GM19467 (cell line): ENCODE data around the gene ADAM20.
"Not testable (repeated sequence)": the region's sequence is repeated elsewhere in the genome, so short reads cannot be mapped to it uniquely, and the experiment has no call there.

Experiments
- ATAC-seq: cut with Tn5 transposase; IDR thresholded peaks from one replicate; pipeline ENCODE4 v1.9.1; 2021; ENCODE audit warnings: mild to moderate bottlenecking, moderate library complexity; ENCODE audit not compliant: unreplicated experiment

ADAM20 gene

DNA sequence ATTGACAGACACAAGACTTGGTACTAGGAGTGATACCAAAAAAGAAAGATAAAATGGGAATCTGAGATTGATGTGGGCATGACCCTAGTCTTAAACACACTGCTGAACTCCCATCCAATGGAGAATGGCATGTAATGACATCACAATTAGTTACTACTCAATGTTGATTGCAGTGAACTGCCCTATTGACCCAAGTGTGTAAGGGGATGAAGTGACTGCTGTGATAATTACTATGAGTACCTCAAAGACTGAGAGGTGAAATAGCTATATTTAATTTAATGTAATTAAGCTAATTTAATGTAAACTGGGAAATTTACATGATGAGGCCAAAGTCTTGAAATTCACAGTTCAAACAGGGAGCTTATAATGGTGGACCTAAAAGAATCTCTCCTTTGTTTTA is at the start of gene ADAM20:
Gene ADAM20 (minus strand): TSS at position 101 of the 400 bp plus-strand sequence. CDS start 10,247 bp downstream, outside the sequence.
- ATAC-seq = no peak

DNA sequence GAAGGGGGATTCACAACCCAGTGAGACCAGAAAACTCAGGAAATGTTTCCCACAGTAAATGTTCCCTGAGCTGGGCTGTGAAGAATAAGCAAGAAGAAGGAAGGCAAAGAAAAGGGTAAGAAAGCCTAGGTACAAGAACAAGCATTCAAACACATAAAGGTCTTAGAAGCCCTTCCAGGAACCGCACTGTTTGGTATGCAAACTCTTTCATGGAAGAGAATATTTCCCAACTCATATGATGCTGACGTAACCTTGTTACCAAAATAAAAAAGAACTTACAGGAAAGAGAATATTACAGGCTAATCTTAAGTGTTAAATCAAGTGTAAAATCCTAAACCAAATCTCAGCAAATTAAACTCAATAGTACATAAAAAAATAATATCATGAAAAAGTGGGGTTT is 42.1 kb upstream of the ADAM20 start:
- no peak for ATAC-seq

DNA sequence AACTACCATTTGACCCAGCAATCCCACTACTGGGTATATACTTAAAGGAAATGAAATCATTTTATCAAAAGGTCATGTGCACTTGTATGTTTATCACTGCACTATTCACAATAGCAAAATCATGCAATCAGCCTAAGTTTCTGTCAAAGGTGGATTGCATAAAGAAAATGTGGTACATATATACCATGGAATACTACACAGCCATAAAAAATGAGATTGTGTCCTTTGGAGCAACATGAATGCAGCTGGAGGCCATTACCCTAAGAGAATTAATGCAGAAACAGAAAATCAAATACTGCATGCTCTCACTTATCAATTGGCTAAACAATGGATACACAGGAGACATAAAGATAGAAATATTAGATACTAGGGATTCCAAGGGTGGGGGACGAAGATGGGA is 38.2 kb upstream of the ADAM20 start:
- no peak for ATAC-seq

DNA sequence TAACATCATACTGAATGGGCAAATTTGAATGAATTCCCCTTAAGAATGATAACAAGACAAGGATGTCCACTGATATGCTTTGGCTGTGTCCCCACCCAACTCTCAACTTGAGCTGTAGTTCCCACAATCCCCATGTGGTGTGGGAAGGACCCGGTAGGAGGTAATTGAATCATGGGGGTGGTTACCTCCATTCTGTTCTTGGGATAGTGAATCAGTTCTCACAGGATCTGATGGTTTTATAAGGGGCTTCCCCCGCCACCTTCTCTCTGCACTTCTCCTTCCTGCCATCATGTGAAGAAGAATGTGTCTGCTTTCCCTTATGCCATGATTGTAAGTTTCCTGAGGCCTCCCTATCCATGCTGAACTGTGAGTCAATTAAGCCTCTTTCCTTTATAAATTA is 36.3 kb upstream of the ADAM20 start:
- no peak for ATAC-seq

DNA sequence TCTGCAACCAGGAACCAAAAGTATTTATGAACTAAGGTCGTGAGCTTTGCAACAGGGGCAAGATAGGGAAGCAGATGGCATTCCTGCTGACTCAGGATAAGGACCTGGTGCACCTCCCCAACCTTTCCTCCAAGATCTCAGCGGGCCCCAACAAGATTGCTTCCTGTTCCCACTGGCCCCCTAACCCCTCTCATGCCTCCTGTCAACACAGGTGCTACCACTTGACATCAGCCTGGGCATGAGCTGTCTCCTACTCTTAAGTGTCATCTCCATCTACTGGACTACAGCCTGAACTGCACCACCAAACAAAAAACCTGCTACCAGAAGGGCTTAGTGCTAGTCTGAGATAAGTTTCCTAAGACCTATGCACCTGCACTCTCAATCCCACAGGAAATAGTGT is 33.0 kb upstream of the ADAM20 start:
- ATAC-seq = no peak

DNA sequence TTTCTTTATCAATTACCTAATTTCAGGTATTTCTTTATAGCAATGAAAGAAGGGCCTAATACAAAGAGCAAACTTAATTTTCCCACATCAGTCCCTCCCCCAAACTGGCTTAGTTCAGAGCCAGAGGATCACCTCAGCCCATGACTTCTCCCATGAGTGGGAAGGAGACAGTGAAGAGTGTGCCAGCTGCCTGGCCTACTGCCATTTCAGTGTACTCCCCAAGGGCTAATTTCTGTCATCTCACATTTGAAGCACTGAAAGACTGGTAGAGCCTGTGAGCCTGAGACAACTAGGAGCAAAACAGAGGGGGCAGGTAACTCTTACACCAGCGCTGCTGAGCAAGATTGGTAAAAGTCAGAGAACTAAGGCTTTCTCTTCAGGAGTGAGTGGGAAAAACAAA is 29.1 kb upstream of the ADAM20 start:
- ATAC-seq = no peak

DNA sequence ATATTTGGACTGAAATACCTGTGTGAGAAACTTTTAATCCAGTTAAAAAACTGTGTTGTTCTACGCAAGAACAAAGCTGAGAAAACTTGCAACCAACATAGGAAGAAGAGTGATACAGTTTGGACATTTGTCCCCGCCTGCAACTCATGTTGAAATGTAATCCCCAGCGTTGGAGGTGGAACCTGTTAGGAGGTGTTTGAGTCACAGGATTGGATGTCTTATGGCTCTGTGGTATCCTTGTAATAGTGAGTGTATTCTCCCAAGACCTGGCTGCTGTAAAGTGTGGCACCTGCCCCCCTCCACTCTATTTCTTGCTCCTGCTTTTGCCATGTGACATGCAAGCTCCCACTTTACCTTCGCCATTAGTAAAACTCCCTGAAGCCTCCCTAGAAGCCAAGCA is 28.6 kb upstream of the ADAM20 start:
- ATAC-seq = no peak

DNA sequence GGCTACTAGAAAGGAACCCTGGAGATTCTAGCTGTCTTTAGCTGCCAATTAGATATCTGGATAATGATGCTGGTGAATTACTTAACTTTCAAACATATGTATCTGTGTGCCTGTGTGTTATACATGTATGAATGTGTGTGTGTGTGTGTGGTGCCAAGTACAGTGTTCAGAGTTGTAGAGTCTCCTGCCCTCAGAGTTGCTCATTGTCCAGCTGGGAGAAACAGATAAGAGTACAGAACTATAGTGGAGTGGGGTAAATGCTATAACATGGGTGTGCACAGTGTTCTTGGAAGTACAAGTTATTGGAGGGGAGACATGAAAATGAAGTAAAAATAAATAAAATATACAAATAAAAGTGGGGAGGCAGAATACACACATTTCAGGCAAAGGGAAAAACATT is 23.6 kb upstream of the ADAM20 start:
- ATAC-seq = no peak

DNA sequence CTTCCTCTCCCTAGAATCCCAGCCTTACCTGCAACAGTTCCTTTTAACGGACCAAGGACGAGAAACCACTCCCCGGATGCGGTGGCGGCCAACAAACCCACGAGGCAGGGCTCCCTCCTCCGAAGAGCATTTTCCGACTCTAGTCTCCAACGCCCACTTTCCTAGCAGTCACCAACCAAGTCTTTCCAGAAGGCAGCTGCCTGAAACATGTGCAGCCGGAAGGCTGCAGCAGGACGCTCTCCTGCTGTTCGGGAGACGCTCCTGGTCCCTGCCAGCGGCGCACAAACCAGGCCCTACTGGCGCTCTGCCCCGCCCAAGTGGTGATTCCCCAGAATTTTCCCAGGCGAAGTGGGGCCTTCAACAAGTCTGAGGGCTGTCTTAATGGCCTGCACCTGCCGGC is 21.1 kb upstream of the ADAM20 start:
- no peak for ATAC-seq

DNA sequence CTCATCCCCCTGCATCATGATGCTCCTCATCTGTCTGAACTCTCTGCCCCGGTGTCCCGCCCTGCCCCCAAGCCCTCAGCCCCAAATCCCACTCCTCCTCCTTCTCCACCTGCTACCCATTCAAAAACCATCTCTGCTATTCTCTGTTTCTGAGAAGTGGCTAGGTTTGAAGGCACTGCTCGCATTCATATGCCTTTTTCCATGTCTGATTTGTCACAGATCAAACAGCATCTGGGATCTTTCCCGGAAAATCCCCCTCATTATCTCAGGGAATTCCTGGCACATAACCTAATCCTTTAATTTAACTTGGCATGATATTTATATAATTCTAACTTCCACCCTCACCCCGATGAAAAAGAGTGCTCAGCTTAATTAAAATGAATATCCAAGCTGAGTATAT is 3.3 kb upstream of the ADAM20 start:
- no peak for ATAC-seq

DNA sequence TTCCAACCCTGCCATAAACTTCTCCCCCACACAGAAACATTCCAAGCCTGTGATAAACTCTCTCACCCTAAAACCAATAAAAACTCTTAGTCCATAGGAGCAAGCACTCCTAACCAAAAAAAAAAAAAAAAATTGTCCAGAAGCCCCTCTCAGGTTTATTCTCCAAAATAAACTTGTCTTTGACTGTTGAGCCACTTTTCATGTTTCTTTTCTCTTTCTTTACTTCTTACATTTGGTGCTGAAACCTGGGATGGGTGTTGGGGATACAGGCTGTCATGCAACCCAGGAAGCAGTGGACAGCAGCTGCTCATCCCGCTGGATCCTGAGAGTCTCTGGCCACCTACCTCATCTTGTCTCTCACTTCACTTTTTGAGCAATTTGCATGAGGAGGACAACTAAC is 2.0 kb upstream of the ADAM20 start:
- ATAC-seq = no peak

DNA sequence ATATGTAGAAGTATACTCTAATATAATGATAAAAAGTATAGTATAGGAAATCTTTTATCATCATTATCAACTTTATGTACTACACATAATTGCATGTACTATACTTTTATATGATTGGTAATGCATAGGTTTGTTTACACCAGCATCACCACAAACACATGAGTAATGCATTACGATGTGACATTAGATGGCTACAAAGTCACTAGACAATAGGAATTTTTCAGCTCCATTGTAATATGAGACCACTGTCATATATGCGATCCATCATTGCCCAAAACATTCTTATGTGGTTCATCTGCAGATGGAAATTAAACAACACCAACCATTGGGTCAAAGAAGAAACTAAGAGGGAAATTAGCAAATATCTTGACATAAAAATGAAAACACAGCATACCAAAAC is 4.4 kb downstream of the ADAM20 start:
- no peak for ATAC-seq

DNA sequence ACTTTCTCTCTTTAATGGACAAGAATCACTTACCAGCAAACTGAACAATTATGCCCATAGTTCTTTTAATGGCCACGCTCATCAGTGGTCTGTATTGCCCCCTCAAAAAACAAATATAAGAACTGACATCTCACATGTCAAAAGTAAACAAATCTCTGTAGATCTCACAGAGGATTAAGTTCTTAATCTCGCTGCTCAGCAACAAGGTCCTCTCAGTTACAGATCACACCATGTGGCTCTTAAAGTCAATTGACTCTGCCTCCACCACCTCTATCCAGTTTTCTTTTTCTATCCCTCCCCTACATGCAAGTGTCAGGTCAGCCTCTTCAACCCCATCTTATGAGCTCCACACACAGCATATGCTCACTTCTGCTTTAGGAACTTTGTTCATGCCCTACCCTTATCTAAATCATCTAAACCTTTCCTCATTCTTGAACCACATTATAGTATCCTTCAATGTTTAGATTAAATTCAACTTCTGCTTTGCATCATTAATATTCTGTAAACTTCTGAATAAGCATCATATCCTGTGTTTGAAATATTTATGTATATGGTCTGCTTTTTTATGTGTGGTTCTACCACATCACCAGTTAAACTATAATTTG is 7.2 kb downstream of the ADAM20 start:
- no peak for ATAC-seq

DNA sequence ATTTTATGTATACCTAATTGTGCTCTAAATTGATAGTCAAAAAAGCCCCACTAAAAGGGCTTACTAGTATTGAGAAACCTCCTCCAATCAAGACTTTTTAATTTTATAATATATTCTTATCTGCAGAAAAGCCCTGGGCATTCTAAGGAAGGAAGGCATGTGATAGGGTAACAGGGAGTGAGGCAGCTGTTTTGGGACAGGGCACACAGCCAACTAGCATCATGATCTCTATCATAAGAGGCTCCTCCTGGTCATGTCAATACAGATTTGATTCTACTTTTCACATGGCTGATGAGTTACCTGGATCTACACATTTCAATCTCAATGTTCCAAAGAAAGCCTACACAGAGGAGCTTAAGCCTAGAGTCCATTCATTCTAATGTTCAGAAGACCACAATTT is 9.1 kb downstream of the ADAM20 start:
- no peak for ATAC-seq

DNA sequence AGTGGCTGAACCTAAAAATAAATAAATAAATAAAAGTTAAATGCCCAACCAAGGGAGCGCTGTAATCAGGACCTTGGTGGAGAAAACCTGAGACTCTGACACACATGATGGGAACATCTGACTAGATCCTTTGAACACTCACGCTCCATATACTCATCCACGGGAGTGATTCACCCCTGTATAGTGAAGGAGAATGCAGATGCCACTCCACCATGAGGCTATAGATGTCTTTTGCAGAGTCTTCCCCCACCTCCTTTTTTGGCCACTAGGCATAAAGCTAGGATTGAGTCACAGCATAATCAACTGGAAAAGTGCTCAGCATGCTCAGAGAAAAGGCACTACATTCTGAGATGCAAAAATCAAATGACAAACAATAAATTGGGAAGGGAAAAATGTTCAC is 19.0 kb downstream of the ADAM20 start:
- ATAC-seq = no peak

DNA sequence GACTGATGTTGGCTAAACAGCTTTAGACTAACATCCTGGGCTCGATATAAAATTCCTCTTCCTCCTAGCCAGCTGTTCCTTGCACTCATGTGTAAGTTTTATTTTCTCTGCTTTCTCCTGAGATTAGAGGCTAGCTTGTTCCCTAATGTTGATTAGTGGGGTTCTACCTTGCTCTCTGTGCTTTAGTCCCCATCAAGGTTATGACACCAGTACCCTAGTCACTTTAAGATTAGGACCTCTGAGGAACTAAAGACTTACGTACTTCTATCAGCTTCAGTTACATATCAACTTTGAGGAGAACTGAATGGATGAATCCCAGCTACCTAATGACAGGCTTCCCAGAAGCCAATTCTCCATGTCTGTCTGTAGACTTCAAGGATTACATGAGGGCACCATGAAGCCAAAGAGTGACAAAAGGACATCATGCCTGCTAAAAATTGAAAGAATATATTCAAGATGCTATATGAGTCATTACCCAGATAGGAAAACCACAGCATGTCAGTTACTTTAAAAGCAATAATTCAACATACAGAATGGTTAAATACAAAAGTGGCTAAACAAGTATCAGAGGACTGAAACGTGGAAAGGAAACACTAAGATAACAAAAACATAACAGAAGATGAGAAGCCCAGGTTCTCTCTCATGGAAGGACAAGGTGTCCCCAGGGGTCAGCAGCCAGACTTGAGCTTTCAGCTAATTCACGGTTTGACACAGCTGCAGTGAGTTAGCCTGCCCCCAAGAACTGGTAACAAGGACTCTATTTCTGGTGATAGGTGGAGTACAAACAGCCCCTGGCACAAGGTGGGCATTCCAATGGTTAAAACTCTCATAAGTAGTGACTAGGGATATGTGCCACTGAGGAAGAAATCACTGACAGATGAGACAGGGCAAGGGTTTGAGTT is 20.4 kb downstream of the ADAM20 start:
- no peak for ATAC-seq

DNA sequence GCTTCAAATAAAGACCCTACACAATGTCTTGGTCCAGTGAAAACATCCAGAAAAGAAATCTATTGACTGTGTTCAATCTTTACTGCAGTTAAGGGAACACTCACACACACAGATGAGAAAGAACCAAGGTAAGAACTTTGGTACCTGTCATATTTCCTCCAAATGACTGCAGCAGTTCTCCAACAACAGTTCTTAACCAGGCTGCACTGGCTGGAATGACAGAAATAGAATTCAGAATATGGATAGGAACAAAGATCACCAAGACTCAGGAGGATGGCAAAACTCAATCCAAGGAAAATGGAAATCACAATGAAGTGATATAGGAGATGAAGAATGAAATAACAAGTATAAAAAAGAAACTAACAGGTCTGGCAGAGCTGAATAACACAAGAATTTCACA is 36.6 kb downstream of the ADAM20 start:
- no peak for ATAC-seq

DNA sequence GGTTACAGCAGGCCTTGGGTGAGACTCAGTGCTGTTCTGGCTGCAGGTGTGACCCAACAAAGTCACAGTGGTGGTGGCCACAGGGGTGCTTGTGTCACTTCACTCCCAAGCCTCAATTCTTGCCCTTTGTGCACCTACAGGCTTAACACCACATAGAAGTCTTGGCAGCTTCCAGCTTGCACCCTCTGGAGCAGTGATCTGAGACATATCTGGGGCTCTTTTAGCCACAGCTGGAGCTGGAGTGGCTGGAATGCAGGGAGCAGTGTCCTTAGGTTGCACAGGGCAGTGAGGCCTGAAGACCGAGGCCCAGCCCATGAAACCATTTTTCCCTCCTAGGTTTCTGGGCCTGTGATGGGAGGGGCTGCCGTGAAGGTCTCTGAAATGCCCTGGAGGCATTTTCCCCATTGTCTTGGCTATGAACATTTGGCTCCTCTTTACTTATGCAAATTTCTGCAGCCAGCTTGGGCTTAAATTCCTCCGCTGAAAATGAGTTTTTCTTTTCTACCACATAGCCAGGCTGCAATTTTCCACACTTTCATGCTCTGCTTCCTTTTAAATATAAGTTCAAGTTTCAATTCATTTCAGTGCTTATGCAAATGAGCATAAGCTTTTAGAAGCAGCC is 45.1 kb downstream of the ADAM20 start:
- ATAC-seq = no peak

DNA sequence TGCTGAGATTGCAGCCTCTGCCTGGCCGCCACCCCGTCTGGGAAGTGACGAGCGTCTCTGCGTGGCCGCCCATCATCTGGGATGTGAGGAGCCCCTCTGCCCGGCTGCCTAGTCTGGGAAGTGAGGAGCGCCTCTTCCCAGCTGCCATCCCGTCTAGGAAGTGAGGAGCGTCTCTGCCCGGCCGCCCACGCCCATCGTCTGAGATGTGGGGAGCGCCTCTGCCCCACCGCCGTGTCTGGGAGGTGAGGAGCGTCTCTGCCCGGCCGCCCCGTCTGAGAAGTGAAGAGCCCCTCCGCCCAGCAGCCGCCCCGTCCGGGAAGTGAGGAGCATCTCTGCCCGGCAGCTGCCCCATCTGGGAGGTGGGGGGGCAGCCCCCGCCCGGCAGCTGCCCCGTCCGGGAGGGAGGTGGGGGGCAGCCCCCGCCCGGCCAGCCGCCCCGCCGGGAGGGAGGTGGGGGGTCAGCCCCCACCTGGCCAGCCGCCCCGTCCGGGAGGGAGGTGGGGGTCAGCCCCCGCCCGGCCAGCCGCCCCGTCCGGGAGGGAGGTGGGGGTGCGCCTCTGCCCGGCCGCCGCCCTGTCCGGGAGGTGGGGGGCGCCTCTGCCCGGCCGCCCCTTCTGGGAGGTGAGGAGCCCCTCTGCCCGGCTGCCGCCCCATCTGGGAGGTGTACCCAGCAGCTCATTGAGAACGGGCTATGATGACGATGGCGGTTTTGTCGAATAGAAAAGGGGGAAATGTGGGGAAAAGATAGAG is 57.3 kb downstream of the ADAM20 start:
- not testable (repeated sequence) for ATAC-seq

DNA sequence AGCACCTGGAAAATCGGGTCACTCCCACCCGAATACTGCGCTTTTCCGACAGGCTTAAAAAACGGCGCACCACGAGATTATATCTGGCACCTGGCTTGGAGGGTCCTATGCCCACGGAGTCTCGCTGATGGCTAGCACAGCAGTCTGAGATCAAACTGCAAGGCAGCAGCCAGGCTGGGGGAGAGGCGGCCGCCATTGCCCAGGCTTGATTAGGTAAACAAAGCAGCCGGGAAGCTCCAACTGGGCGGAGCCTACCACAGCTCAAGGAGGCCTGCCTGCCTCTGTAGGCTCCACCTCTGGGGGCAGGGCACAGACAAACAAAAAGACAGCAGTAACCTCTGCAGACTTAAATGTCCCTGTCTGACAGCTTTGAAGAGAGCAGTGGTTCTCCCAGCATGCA is 59.3 kb downstream of the ADAM20 start:
- not testable (repeated sequence) for ATAC-seq

DNA sequence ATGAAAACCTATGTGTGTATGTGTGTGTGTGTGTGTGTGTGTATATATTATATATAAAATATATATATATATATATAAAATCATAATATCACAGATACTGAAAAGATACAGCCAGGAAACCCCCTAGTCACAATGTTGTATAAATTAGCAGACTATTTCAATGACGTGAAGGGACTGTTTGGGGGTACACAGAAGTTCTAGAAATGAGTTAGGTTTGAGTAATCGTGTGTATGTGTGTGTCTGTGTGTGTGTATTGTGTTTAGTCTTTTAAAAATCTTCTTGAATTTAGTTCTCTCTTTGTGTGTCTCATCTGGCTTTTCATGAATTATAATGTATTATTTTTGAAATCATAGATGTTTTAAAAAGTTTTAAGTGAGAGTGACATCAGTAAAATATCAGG is 61.0 kb downstream of the ADAM20 start:
- no peak for ATAC-seq
